Stimulated activated CD8-positive, alpha-beta memory T cell treated with anti-CD3 and anti-CD28 coated beads, Interleukin-2, amount 100 ng/mL, for 48 hours (primary cell): Measurements from ENCODE around the gene LRRC42.

Experiments used
- DNase-seq, 2 donors: peaks; one replicate each; pipeline ENCODE4 v3.0.0-alpha.2; 2020; ENCODE audit warnings: low read depth in 2 of 2

Gene LRRC42, protein sequence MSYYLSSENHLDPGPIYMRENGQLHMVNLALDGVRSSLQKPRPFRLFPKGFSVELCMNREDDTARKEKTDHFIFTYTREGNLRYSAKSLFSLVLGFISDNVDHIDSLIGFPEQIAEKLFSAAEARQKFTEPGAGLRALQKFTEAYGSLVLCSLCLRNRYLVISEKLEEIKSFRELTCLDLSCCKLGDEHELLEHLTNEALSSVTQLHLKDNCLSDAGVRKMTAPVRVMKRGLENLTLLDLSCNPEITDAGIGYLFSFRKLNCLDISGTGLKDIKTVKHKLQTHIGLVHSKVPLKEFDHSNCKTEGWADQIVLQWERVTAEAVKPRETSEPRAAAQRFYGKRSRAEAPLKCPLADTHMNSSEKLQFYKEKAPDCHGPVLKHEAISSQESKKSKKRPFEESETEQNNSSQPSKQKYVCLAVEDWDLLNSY

DNA sequence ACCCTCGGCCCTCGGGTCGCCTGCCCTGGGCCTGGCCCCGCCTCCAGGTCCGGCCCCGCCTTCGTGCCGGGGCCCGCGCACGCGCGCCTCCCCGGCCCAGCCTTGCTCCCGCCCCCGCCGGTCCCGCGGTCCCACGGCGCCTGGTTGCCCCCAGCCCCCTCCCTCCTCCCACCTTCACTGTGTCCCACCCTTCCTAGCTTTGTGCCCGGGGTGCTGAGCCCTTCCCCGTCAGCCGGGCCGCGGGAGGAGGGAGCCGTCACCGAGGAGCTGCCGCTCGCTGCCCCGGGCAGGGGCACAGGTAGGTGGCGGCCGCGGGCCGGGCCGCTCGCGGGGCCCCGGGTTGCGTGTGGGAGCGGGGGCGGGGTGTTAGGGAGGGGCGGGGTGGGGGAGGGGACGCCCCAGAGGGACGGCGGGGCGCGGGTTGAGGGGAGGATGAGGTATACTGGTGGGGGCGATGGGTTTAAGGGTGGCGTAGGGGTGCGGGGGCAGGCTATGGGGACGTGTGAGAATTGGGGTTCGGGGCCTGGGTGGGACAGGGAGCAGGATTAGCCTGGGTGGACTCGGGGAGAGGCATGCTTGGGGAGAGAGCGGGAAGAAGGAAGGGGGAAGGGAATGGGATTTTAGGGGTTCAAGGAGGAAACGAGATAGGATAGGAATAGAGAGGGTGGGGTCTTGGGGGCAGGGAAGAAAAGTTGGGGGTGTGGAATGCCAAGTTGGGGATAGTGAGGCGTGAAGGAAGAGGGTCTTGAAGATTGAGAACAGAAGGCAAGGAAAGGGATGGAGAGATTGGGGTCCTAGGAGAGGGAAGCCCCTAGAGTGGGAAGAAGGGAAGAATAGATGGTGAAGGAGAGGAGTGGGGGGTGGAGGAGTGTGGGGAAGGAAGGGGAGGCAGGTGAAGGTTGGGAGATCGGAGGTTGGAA lies at the start of gene LRRC42:
LRRC42 (plus strand) TSS at position 99 of the 920 bp plus-strand sequence. CDS start 5,650 bp downstream, outside the sequence.
- peak in 1 of 2 donors; percentile 79 for DNase-seq

DNA sequence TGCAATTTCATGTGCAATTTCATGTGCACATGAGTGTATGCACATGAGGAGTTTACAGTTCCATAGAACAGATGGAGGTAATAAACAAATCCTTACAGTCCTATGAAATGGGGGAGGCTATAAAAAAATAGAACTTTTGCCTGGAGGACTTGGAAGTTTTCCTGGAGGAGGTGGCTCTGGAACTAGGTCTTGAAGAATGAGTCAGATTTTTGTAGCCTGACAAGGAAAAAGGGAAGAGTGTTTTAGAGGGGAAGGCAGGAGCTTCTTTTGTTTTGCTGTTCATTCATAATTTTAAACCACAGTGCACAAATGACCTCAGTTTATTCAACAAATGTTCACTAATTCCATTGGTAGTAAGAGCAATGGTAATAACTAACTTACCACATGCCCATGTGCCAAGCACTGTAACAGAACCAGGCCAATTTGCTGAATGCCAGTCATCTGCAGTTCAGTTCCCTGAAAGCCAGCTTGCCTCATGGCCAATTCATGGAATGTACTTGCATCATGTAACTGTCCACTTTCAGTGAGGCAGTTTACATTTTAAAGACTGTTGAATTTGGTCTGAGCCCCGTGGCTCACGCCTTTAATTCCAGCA lies 49.4 kb upstream of the LRRC42 start:
- DNase-seq = no peak

DNA sequence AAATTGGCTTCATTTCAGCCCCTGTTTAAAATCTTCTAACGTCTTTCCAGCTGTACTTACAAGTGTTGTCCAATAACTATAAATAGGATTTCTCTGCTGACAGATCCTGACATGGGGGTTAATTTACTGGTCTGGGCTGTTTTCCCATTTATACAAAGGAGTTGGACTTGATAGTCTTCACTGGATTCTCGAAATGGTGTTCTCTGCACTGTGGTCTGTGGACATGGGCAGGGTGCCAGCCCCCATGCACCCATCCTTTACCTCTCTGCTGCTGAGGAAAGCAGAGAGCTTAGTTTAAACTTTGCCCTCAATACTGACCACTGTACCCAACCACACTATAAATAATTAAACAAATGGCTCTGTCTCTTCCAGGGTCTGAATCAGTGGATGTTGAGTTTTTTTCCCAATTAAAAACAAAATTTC lies 46.9 kb upstream of the LRRC42 start:
- no peak for DNase-seq

DNA sequence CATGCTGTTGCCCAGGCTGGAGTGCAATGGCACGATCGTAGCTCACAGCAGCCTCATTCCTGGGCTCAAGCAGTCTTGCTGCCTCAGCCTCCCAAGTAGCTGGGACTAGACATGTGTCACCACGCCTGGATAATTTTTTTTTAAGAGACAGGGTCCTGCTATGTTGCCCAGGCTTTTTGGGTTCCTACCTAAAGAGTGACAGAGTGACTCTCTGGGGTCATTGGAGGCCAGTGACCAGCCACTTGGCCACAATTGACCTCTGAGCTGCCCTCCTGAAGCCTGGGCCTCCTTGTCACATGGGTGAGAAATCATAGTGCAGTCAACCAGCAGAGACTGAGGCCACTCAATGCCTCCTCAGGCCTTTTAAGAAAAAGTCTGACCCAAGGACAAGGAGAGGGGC lies 46.4 kb upstream of the LRRC42 start:
- DNase-seq = no peak

GRCh38 chr1:53902235-53903138 lies 43.7 kb upstream of the LRRC42 start:
- DNase-seq = no peak

- DNase-seq = no peak
These were observed 40.6 kb upstream of the LRRC42 start for GRCh38 chr1:53905509-53905908.

GRCh38 chr1:53906121-53906520 lies 40.0 kb upstream of the LRRC42 start:
- no peak for DNase-seq

- no peak for DNase-seq
These were observed 36.2 kb upstream of the LRRC42 start for GRCh38 chr1:53909946-53910345.

- DNase-seq = no peak
These were observed 34.7 kb upstream of the LRRC42 start for GRCh38 chr1:53911442-53911841.

- no peak for DNase-seq
These were observed 32.7 kb upstream of the LRRC42 start for GRCh38 chr1:53913352-53914033.

DNA sequence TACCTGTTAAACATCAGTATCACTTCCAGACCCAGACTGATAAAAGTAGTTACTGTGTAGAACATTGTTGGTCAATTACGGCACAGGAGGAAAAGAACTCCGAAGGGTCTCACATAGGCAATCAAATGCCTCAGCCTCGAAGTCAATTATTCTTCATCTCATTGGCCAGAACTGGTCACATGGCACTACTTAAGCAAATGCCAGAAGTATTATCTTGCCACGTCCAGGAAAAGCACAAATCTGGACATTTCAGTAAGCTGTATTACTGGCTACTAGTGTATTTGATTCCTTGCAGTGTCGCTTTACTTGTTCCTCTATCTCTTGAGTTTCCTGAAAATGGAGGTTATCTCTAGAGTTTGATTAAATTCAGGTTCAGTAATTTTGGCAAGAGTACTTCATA lies 27.8 kb upstream of the LRRC42 start:
- no peak for DNase-seq

DNA sequence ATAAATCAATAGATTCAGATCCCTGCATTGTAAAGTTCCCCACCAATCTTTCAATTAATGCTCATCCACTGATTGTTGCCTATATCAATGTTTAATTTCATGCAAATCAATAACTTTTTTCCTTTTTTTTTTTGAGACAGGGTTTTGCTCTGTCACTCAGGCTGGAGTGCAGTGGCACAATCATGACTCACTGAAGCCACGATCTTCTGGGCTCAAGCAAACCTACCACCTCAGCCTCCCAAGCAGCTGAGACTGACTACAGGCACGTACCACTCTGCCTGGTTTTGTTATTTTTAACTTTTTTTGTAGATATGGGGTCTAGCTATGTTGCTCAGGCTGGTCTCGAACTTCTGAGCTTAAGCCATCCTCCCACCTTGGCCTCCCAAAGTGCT lies 26.5 kb upstream of the LRRC42 start:
- DNase-seq = no peak

GRCh38 chr1:53927376-53927881 lies 18.7 kb upstream of the LRRC42 start:
- no peak for DNase-seq

- no peak for DNase-seq
These were observed 16.7 kb upstream of the LRRC42 start for GRCh38 chr1:53929246-53929960.

DNA sequence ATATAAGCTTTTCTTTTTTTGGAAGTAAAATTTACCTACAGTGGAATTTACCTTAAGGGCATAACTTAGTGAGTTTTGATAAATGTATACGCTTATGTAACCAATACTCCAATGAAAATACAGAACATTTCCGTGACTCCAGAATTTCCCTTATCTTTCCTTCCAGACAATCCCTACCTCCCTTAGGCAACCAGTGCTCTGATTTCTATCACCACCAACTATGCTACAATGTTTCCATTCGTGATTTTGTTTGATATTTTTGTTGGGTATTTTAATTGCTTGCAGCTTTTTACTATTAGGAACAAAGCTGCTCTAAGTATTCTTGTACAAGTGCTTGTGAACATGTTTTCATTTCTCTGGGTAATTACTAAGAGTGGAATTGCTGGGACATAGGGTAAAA lies 15.2 kb upstream of the LRRC42 start:
- no peak for DNase-seq

GRCh38 chr1:53931523-53931922 lies 14.6 kb upstream of the LRRC42 start:
- no peak for DNase-seq

GRCh38 chr1:53934170-53934765 lies 11.9 kb upstream of the LRRC42 start:
- DNase-seq = no peak

DNA sequence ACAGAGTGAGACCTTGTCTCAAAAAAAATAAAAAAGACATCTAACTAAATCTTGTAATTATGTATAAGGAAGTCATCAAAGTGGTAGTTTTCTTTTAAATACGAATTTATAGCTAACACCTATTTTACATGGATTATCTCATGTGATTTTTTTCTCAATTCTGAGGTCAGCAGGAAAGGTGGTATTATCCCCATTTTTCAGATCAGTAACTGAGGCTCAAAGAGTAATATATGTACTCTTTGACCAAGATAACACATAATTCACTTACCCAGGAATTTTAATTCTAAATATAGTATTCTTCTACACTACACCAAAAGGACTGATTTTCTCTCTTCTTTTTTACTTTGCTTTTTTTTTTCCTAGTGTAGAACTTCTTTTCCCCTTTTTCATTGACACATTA lies 9.7 kb upstream of the LRRC42 start:
- DNase-seq = no peak

DNA sequence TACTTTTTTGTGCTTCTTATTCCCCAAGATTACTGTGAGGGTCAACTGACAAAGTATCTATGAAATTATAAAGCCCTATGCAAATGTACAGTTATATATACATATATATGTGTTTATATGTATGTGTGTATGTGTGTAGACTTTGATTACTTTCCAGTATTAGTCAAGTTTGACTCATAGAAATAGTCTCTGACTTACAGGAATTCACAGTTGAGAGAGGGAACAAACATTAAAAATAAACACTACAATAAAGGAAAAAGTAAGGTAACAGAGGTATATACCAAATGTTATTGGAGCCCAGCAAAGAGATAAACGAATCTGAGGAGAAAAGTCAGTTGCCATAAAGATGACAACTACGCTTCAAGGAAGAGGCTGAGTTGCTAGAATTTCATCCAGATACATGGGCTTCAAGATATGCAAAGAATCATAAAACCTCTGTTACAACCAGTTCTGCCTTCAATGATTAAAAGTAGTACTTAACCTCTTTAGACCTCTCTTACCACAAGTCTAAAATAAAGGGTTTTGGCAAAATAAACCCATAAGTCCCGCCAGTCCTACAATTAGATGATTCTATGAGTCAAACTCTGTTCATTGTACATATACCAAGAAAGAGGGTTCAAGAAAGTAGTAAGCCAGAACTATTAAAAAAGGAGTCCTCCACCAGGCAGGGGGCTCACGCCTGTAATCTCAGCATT lies 7.9 kb upstream of the LRRC42 start:
- DNase-seq = no peak
